HG02884 (cell line): Measurements from ENCODE around the gene MALRD1.

Experiments
- ATAC-seq: cut with Tn5 transposase; IDR thresholded peaks from one replicate; pipeline ENCODE4 v1.9.1; 2021; ENCODE audit warnings: mild to moderate bottlenecking, moderate library complexity; ENCODE audit not compliant: unreplicated experiment

MALRD1 gene

GRCh38 chr10:19107406-19107805 lies 58.8 kb downstream of the MALRD1 start:
- no peak for ATAC-seq

- no peak for ATAC-seq
Observed at GRCh38 chr10:19111501-19112267, 63.1 kb downstream of the MALRD1 start.

- ATAC-seq = no peak
Observed at GRCh38 chr10:19117438-19117837, 68.8 kb downstream of the MALRD1 start.

GRCh38 chr10:19119191-19119590 lies 70.6 kb downstream of the MALRD1 start:
- ATAC-seq = no peak

GRCh38 chr10:19120381-19120908 lies 71.8 kb downstream of the MALRD1 start:
- no peak for ATAC-seq

GRCh38 chr10:19133992-19134391 lies 85.4 kb downstream of the MALRD1 start:
- no peak for ATAC-seq

- no peak for ATAC-seq
Observed at GRCh38 chr10:19142967-19143366, 94.4 kb downstream of the MALRD1 start.

- ATAC-seq = no peak
Observed at GRCh38 chr10:19144206-19144605, 95.6 kb downstream of the MALRD1 start.

GRCh38 chr10:19154375-19154774 lies 105.8 kb downstream of the MALRD1 start:
- ATAC-seq = no peak

- no peak for ATAC-seq
Observed at GRCh38 chr10:19158358-19158757, 109.8 kb downstream of the MALRD1 start.

- ATAC-seq = no peak
Observed at GRCh38 chr10:19158870-19159269, 110.3 kb downstream of the MALRD1 start.

- no peak for ATAC-seq
Observed at GRCh38 chr10:19164461-19164860, 115.9 kb downstream of the MALRD1 start.

- ATAC-seq = no peak
Observed at GRCh38 chr10:19168584-19168983, 120.0 kb downstream of the MALRD1 start.

GRCh38 chr10:19169041-19169440 lies 120.4 kb downstream of the MALRD1 start:
- ATAC-seq = no peak

- no peak for ATAC-seq
Observed at GRCh38 chr10:19169684-19170083, 121.1 kb downstream of the MALRD1 start.

- ATAC-seq = no peak
Observed at GRCh38 chr10:19178675-19179074, 130.1 kb downstream of the MALRD1 start.

- ATAC-seq = no peak
Observed at GRCh38 chr10:19184891-19185290, 136.3 kb downstream of the MALRD1 start.

GRCh38 chr10:19194866-19195265 lies 146.3 kb downstream of the MALRD1 start:
- no peak for ATAC-seq

GRCh38 chr10:19195698-19196097 lies 147.1 kb downstream of the MALRD1 start:
- ATAC-seq = no peak

GRCh38 chr10:19200211-19200610 lies 151.6 kb downstream of the MALRD1 start:
- ATAC-seq = no peak

GRCh38 chr10:19204246-19204917 lies 155.8 kb downstream of the MALRD1 start:
- ATAC-seq = no peak

GRCh38 chr10:19209319-19209718 lies 160.7 kb downstream of the MALRD1 start:
- no peak for ATAC-seq
